NCI-H146 treated with DMSO at 0.1 percent for 48 hours (cell line): Measurements from ENCODE around the gene CD9.
"Not testable (repeated sequence)": the region's sequence is repeated elsewhere in the genome, so short reads cannot be mapped to it uniquely, and the experiment has no call there.

Experiments
- DNase-seq: peaks from one replicate; lab custom pipeline; 2025; ENCODE audit not compliant: unreplicated experiment; lab: John Stamatoyannopoulos, UW

Gene CD9

GRCh38 chr12:6198556-6198955 lies 1.6 kb upstream of the CD9 start:
- DNase-seq: no peak

- no peak for DNase-seq
Observed at GRCh38 chr12:6198985-6199530, 1.1 kb upstream of the CD9 start.

GRCh38 chr12:6199531-6200255 lies 507 bp upstream of the CD9 start:
- no peak for DNase-seq

DNA sequence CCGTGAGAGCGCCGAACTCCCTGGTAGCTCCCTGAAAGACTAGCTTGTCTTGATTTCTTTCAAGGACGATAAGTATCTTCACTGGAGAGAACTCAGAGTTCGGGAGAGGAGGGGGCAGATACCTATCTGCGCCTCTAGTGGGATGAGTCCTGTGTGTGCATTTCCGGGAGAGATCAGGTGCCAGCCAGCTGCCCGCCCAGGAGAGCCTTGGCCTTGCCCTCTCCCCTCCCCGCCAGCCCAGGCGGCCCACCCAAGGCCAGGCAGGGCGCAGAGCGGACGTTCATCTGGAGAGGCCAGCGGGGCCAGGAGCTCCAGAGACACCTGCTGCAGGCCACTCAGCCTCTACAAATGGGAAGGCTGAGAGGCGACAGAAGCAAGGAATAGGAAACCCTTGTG lies 1.0 kb downstream of the CD9 start:
- peak; percentile 76 for DNase-seq

DNA sequence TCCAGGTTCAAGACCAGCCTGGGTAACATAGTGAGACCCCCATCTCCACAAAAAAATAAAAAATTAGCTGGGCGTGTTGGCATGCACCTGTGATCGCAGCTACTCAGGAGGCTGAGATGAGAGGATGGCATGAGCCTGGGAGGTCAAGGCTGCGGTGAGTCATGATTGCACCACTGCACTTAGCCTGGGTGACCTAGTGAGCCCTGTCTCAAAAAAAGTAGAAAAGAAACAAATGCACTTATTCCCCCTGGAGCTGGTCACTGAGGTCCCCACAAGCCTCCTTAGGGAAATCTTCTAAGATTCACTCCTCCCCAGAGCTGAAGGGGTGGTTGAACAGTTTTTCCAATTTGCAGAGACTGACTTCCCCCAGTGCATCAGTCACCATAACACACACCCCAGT lies 1.6 kb downstream of the CD9 start:
- DNase-seq: no peak

GRCh38 chr12:6202304-6202703 lies 2.1 kb downstream of the CD9 start:
- DNase-seq: no peak

GRCh38 chr12:6202846-6203245 lies 2.6 kb downstream of the CD9 start:
- no peak for DNase-seq

GRCh38 chr12:6203601-6204000 lies 3.4 kb downstream of the CD9 start:
- no peak for DNase-seq

DNA sequence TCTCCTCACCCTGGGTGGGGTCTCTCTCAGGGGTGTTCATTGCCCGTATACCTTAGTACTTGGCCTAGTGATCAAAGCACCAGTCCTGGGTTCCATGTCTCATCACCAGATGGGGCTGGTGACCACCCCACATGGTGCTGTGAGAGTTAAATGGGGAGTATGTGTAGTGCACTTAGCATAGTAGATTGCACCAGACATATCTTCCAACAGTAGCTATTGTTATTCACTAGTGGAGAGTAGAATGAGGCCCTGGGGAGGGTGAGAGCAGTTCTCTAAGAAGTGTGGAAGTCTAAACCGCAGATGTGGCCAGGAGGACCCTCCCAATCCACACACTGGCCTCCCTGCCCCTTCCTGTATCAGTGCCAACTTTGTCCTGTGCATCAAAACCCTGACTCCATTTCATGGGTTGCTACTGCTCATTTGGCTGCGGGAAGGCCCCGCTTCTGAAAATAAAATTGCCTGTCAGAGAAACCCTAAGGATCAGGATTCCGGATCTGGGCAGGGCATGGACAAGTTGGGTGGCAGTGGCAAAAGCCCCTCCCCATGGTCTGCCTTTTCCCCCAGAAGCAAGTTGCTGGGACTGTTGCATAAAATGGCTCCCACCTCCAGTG lies 4.4 kb downstream of the CD9 start:
- DNase-seq: no peak

DNA sequence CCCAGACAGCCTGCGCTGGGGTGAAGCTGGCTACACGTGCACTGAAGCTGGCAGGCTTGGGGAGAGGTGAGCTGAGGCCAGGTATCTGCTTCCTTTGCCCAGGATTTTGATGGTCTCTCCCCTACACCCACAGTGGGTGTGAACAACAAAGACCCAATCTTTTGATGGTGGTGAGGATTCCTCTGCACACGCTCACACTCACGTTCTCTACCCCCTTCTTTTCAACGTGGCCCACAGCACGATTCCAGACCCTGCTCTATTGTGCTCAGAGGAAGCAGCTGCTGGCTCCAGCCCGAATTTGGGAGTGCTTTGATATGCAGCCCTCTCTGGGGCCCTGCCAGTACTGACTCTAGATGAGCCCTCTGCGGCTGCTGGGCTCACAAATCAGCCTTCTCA lies 4.9 kb downstream of the CD9 start:
- no peak for DNase-seq

DNA sequence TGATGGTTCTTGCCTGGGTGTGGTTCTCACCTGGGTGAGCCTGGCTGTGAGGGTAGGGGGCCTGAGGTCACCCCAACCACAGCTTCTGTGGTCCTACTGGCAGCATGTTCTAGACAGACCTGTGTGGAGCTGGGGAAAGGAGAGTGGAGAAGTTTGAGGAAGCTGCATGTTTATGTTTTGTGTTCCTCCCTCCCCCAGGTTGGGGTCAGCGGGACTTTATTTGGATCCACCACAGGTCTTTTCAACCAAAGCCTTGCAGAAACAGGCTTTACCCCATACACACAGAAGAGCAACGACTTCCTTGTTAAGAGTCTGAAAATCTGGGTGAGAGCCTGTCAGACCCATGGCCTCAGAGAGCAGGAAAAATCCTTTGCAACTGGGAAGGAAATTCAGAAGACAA lies 5.6 kb downstream of the CD9 start:
- DNase-seq: no peak

GRCh38 chr12:6206327-6206726 lies 6.1 kb downstream of the CD9 start:
- no peak for DNase-seq

DNA sequence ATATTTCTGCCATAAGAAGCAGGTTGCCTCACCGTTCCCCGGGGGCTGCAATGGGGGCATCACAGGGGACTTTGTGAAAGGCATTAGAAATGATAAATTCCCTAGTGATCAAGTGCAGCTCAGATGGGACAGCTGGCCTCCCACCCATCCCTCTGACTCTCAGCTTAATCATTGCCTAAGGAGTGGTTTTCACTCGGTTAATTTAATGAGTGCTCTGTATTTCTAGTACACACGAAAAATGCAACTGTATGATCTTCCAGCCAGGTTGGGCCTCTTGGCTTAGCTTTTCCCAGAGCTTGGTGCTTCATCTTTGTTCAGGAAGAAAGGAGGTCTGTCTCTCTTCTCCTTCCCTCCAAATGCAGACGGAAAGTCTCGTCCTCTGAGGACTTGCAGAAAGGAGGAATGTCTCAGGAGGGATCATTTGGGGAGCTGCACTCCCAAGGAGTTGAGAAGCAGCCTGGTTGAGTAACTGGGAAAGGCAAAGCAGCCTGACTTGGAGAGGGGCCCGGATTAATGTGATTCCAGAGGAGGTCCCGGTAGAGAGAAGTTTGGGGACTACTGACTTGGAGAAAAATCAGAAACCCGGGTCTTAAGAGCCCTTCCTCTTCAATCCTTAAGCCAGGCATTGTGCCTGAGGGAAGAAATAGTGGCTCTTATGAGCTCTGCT lies 7.2 kb downstream of the CD9 start:
- no peak for DNase-seq

GRCh38 chr12:6208130-6208529 lies 7.9 kb downstream of the CD9 start:
- no peak for DNase-seq

GRCh38 chr12:6209428-6209827 lies 9.2 kb downstream of the CD9 start:
- DNase-seq: not testable (repeated sequence)

DNA sequence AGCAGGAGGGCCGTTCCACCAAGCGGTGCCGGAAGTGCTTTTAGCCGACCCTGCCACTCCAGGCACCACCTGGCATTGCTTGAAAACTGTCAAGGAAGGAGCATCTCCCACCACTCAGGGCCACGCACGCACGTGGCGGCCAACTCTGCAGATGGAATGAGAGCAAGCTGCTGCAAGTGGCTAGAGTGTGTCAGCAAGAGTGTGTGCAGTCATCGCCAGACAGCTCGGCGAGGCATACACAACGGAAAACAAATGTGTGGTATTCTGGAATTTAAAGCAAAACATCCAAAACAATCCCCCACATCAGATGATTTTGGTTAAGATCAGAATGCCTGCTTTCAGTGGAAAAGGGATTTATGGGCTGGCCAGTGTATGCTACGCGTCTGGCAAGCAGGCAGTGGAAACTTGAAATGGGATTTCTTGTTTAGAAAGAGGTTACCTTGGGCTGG lies 11.2 kb downstream of the CD9 start:
- no peak for DNase-seq

DNA sequence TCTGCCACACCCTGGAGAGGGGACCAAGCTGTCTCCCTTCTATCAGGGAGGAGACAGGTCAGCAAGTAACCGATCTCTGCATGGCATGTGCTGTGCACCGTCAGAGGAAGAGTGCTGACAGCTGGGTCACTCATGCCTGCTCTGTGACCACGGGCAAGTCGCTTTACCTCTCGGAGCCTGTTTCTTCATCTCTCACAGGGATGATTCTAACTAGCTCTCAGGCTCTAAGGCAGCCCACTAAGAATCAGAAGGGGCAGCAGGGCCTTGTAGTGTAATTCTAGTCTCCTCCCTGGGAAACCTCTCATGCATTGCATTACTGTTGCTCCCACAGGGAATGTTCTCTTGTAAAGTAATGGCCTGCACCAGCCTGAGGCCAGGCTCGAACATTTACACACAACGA lies 11.9 kb downstream of the CD9 start:
- DNase-seq: no peak

DNA sequence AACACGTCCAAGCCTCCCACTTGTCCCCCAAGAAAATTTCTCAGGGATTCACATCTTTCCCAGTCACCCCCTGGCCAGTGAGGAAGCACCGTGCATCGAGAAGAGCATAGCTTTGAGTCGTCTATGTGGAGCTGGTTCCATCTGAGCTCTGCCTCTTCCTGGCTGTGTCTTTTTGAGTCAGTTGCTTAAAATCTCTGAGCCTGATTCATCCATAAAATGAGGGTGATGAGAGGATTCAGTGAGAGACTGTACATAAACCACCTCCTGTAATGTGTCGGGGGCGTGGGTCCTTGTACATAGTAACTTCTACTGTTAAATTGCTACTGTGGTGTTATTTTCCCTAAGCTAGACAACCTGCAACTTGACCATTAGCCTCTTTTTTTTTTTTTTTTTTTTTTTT lies 13.8 kb downstream of the CD9 start:
- no peak for DNase-seq

GRCh38 chr12:6214633-6215032 lies 14.4 kb downstream of the CD9 start:
- DNase-seq: no peak

GRCh38 chr12:6215120-6215807 lies 15.1 kb downstream of the CD9 start:
- no peak for DNase-seq

DNA sequence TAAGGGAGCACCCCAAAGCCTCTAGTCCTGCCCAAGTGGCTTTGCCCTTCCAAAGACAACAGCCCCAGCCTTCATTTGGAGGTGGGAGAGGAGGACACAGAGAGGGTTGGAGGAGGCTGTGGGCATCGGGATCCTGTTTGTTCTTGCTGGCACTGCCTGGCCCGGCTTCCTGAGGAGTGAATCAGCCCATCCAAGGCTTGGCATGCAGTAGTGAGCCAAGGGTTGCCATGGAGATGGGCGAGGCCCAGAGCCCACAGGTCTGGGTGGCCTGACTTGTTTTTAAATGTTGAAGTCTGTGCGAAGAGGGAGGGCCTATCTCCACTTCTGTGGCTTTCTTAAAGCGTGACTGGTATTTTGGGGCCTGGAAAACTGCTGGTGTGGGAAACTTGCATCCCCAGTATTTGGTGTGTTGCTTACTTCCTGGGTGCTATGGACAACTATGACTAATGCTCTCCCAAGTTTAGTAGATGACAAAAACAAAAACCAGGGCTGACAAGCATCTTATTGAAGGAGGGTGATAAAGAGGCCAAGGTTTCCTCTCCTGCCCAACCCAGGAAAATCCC lies 15.8 kb downstream of the CD9 start:
- no peak for DNase-seq
